ENCODE data around the gene DBT. TPM values are rescaled to one million over a fixed set of nuclear protein-coding genes. Genes with fewer than 3 reads are reported as not detected.

Gene DBT
- total and polyA plus RNA-seq, 2 of the 13 experiments (the other 11 are each of a cell fraction or from before 2014, with no cell fraction given), result 3.3 to 10.2 TPM

- 0 out of 2 replicates have a peak, but pooled peaks have one; percentile 24 for TF ChIP-seq NCOR1 (IDR thresholded peaks at IDR 0.05; ENCODE audit: borderline replicate concordance, low read length)
These were observed 18.6 kb upstream of the DBT start (continued) for GRCh38 chr1:100268202-100268601.

DNA sequence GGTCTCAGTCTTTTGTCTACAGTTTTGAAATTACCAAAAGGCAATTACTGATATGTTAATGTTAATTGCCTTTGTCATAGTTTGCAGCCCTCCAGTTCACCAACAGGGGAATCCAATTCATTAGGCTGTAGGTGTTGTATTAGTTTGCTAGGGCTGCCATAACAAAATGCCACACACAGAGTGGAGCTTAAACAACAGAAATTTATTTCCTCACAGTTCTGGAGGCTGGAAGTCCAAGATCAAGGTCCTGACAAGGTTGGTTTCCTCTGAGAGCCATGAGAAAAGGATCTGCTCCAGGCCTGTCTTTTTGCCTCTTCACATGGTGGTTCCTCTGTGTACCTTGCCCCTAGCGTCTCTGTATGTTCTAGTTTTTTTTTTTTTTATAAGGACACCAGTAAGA is 17.6 kb upstream of the DBT start:
- TF ChIP-seq ZNF12 (CRISPR knock-in tag; IDR thresholded peaks at IDR 0.05), result peak; percentile 94
- no peak for TF ChIP-seq KDM4B (CRISPR knock-in tag; IDR thresholded peaks at IDR 0.05)
- TF ChIP-seq ZSCAN22 (CRISPR knock-in tag; IDR thresholded peaks at IDR 0.05), result no peak
- no TSS peak for BruUV-seq (replicated peaks)
- ChIA-PET POLR2A (interaction anchor here (2.1 to 5.3 kb wide), 3 partner anchors 18 to 86 kb away, joined by 10 to 69 read pairs (median 13); partner anchors contain the start of genes CDC14A and DBT), CTCF (ENCODE audit: low intra/inter-chr PET ratio, low total read pairs) (no interaction called here)
- Histone ChIP-seq H3K4me1 (ENCODE audit: insufficient read depth, low read length) (peaks cover 39% of the 10 kb centered on the region), H3K9me3 (ENCODE audit: low read length) (no peaks in the 10 kb centered on the region), H3K27ac (ENCODE audit: extremely low read length, insufficient read depth, low read length) (peak overlapping the region; percentile 45), H3K9ac (ENCODE audit: insufficient read depth, low read depth, low read length) (peak overlapping the region; percentile 89), H3K4me3 (replicated peaks in 1 of 3; ENCODE audit: insufficient read depth in 1 of 3, low read depth in 2 of 3, low read length in 3 of 3) (peak overlapping the region; percentile 94 to 99 (median 98); a peak in 5 of 6 replicates), H4K20me1 (ENCODE audit: insufficient read depth, low read length) (no peaks in the 10 kb centered on the region), H3K27me3 (ENCODE audit: control insufficient read depth in 1 of 2, insufficient read depth in 2 of 2, low read length in 2 of 2) (no peaks in the 10 kb centered on the region; a peak in 1 of 5 replicates), H3K79me2 (ENCODE audit: insufficient read depth, low read length) (peaks cover 29% of the 10 kb centered on the region), H2AFZ (ENCODE audit: low read length) (no peak overlapping the region), H3K36me3 (replicated peaks in 1 of 2; ENCODE audit: control insufficient read depth in 1 of 2, insufficient read depth in 2 of 2, low read length in 2 of 2) (peaks cover 6 to 24% of the 10 kb centered on the region in 2 experiments), H3K4me2 (ENCODE audit: low read depth, low read length) (peak overlapping the region; percentile 86)
- DNase-seq (ENCODE audit: low spot score) (no peak), ATAC-seq (no peak), FAIRE-seq (no peak)
- intact Hi-C loops (cut with micrococcal nuclease; ENCODE audit: unreplicated experiment) (loop anchor here (2.0 to 5.0 kb wide), 4 partner anchors 14 to 190 kb away; partner anchors contain the start of genes SASS6 and TRMT13), in situ Hi-C loops (cut with HindIII; ENCODE audit: extremely low pct_ligation_motif_present, low pct_unique_long_range_greater_than_20kb) (loop anchor here (5.0 to 10.0 kb wide), 2 partner anchors 85 to 188 kb away; partner anchors contain the start of gene CDC14A)
- WGBS (ENCODE audit: low lambda C conversion rate), result 21% methylated on average over 1 of the region's 1 CpG

DNA sequence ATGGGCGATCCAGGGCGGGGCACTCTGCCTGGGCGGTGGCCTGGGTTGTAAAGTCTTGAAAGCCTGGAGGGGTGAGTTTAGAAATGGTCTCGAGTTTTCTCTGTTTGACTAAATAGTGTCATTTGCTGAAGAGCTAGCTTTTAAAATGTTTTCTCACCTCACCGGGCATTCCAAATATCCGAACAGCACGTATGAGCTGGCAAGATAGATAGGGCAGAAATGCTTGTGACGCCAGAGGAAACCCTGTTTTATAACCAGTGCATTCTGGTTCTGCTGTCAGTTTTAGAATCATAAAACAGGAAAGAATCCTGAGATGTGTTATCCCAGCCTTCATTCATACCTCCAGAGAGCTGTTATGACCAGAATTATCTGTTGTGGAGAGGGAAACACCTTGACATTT is 17.1 kb upstream of the DBT start:
- H2AFZ ChIP-seq (ENCODE audit: low read length), result no peak overlapping the region
- 0% methylated on average over 8 of the region's 8 CpGs for WGBS (ENCODE audit: low lambda C conversion rate)
- ATAC-seq (peak; percentile 58; the same call in 2 of the 3 replicates), DNase-seq (ENCODE audit: low spot score) (no peak), FAIRE-seq (no peak)
- H3K4me3 ChIP-seq (replicated peaks in 1 of 3; ENCODE audit: insufficient read depth in 1 of 3, low read depth in 2 of 3, low read length in 3 of 3), result peak overlapping the region; percentile 94 to 99 (median 98)
- TF ChIP-seq RFX3 (CRISPR knock-in tag; IDR thresholded peaks at IDR 0.05) (no peak), GPBP1L1 (CRISPR knock-in tag; IDR thresholded peaks at IDR 0.05) (no peak), ZZZ3 (CRISPR knock-in tag; IDR thresholded peaks at IDR 0.05; ENCODE audit: borderline replicate concordance) (no peak), HCFC1 (IDR thresholded peaks at IDR 0.05; ENCODE audit: low read depth, low read length) (no peak), PHF21A (CRISPR knock-in tag; IDR thresholded peaks at IDR 0.05) (0 out of 2 replicates have a peak, but pooled peaks have one; percentile 7), ZNF451 (CRISPR knock-in tag; IDR thresholded peaks at IDR 0.05) (0 out of 2 replicates have a peak, but pooled peaks have one; percentile 5)
- H3K4me1 ChIP-seq (ENCODE audit: insufficient read depth, low read length), result peaks cover 39% of the 10 kb centered on the region
- no peaks in the 10 kb centered on the region for H3K9me3 ChIP-seq (ENCODE audit: low read length)
- peak overlapping the region; percentile 89 for H3K27ac ChIP-seq (ENCODE audit: extremely low read length, insufficient read depth, low read length)
- intact Hi-C loops (cut with micrococcal nuclease; ENCODE audit: unreplicated experiment) (loop anchor here (2.0 to 5.0 kb wide), 4 partner anchors 14 to 191 kb away; partner anchors contain the start of genes SASS6 and TRMT13), in situ Hi-C loops (cut with HindIII; ENCODE audit: extremely low pct_ligation_motif_present, low pct_unique_long_range_greater_than_20kb) (loop anchor here (5.0 to 10.0 kb wide), 2 partner anchors 86 to 188 kb away; partner anchors contain the start of gene CDC14A)
- POLR2A ChIA-PET, result interaction anchor here (1.7 to 5.3 kb wide), 4 partner anchors 17 to 134 kb away, joined by 5 to 69 read pairs (median 12); partner anchors contain the start of genes CDC14A, DBT, SASS6 and TRMT13
- no peaks in the 10 kb centered on the region; a peak in 1 of 5 replicates for H3K27me3 ChIP-seq (ENCODE audit: control insufficient read depth in 1 of 2, insufficient read depth in 2 of 2, low read length in 2 of 2)
- H4K20me1 ChIP-seq (ENCODE audit: insufficient read depth, low read length), result no peaks in the 10 kb centered on the region
- CTCF ChIA-PET (ENCODE audit: low intra/inter-chr PET ratio, low total read pairs), result no interaction called here
- H3K79me2 ChIP-seq (ENCODE audit: insufficient read depth, low read length), result peaks cover 29% of the 10 kb centered on the region
- H3K4me2 ChIP-seq (ENCODE audit: low read depth, low read length), result peak overlapping the region; percentile 86
- H3K9ac ChIP-seq (ENCODE audit: insufficient read depth, low read depth, low read length), result peak overlapping the region; percentile 89
- BruUV-seq (replicated peaks), result TSS peak; percentile 69
- H3K36me3 ChIP-seq (replicated peaks in 1 of 2; ENCODE audit: control insufficient read depth in 1 of 2, insufficient read depth in 2 of 2, low read length in 2 of 2), result peaks cover 6 to 20% of the 10 kb centered on the region in 2 experiments
